ENCODE results near the gene DCAF15.

DCAF15 gene

DNA sequence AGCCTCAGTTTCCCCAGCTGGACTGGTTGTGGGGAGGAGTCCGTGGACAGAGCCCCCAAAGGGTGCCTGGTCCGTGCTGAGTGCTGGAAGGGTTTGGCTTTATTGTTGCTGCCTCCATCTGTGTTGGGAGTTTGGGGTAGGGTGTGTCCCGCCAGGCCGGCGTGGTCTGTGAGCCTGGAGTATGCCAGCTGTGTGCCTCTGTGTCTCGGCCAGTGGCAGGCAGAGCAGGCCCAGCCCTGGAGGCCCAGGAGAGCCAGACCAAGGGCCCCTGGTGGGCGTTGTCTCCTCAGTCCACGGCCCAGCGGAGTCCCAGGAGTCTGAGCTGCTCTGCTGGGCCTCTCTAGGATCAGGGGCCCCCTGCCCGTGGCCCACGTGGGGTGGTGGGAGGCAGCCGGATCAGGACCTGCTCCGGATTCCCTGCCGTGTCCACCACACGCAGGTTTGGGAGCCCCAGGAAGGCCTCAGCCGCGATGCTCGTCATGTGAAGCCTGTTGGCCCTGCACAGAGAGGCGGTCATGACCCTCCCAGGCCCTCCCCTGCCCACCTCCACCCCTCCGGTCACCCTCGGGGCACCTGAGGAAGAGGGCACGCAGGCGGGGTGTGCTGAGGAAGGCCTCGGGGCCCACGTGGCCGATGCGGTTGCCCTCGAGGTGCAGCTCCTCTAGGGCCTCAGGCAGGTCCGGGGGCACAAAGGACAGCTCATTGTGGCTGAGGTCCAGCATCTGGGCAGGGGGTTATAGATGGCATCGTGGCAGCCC, 20.7 kb upstream of the DCAF15 start:
- DNase-seq: no peak

DNA sequence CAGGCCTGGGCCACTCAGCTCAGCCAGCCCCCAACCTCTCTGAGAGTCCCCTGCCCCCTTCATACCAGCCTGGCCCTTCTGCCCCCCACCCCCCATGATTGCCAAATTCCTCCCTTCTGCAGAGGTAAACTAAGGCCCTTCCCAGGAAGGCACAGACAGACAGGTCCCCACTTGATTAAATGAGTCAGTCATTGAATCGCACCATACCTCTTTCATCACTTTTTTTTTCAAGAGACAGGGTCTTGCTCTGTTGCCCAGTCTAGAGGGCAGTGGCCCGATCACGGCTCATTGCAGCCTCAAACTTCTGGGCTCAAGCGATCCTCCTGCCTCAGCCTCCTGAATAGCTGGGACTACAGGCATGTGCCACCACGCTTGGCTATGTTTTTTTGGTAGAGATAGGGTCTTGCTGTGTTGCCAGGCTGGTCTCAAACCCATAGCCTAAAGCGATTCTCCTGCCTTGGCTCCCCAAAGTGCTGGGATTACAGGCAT, 20.1 kb upstream of the DCAF15 start:
- DNase-seq: no peak

GRCh38 chr19:13932911-13933393, 19.4 kb upstream of the DCAF15 start:
- no peak for DNase-seq

DNA sequence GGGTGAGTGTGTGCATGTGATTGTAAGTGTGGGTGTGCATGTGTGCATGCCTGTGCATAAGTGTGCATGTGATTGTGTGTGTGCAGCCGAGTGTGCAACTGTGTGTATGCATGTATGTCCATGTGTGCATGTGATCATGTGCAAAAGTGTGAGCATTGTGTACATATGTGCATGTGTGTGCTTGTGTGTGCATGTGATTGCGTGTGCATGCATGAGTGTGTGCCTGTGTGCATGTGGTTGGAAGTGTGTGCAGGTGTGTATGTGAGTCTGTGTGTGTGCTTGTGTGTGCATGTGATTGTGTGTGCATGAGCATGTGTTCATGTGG, 17.6 kb upstream of the DCAF15 start:
- no peak for DNase-seq

GRCh38 chr19:13935765-13936510, 16.4 kb upstream of the DCAF15 start:
- DNase-seq: no peak

DNA sequence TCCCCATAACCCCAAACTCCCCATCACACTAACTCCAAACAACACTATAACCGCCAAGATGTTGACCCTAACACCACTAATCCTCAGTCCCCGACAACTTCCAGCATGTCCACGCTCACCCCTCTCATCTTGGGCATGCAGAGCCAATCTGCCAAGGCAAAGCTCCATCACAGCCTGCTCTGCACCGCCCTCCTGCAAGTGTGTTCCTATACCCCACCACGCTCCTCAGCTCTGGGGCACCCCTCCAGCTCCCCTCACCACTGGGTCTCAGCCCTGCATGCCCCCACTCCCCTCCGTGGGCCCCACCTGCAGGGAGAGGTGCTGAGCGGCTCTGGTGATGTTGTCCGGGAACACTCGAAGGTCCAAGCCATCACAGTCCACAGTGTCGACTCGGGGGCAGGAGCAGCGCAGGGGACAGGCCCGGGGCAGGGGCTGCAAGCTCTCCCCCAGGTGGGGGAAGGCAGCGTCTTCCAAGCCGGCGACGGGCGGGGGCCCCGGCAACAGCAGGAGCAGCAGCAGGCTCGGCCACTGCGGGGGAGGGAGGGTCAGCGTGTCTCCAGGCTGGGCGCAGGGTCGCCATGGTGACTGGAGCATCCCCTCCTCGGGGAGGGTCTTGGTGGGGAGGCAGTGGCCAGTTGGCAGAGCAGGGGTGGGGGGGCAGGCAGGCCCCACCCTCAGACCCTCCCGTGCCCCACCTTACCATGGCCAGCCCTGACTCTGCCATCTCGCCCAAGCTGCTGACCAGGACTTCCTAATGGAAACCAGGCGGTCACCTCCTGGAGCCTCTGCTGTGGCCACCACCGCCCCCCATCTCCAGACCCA, 14.6 kb upstream of the DCAF15 start:
- no peak for DNase-seq

DNA sequence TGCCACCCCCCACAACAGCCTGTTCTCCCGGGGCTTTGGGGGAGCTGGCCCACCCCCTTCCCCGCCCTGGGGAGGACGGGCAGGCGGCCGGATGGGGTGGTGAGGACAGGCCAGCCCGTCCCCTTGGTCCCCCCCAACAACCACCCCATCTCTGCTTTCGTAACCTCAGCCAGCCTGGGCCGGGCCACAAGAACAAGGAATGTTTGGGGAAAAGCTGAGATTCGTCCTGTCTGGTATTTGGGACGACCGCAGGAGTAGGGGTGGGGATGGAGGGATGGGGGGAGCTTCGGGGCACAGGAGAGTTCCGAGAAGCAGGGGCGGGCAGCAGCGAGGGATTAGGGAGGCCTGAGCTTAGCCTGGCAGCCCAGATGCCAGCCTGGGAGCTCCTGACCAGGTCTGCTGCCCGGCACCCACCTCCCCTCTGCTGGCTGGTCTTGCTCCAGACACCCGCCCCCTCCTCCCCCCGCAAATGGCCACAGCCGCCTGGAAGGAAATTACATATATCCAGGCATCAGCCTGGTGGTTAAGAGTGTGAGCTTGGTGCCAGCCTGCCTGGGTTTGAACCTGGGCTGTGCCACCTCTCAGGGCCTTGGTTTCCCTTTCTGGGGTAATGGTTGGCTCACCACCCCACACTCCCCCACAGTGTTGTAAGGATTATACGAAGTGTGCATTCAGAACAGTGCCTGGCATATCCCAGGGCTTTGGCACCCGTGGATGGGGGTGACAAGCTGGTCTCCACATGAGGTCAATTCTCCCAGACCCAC, 13.8 kb upstream of the DCAF15 start, which contains the start of gene PODNL1:
PODNL1 (minus strand) TSS at position 117 of the 764 bp plus-strand sequence. CDS start 236 bp downstream, outside the sequence.
- no peak for DNase-seq

DNA sequence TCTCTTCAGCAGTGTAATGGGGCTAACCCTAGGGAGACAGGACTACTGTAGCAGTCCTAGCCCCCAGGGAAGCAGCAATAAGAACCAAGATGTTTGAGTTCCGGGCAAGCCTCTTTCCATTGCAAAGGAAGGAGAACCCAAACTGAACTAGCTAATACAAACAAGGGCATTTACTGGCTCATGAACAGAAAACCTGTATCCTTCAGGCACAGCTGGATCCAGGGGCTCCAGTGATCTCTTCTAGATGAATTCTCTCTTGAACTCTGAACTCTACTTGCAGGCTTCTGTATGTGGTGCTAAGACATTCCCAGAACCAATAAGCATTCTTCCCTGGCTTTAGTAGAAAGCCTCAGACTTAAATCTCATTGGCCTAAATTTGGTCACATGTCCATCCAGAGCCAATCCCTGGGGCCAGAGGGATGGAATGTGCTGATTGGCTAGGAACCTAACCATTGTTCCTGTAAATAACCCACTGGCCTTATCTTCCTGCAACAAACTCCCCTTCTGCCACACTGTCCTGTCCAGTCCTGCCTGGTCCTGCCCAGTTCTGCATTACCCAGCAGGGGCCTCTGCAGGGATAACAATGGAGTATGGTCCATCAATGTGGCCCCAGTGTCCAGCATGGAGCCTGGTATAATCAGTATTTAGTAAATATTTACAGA, 10.2 kb upstream of the DCAF15 start:
- no peak for DNase-seq

- no peak for DNase-seq
These were observed 5.9 kb upstream of the DCAF15 start for GRCh38 chr19:13946414-13946813.

- no peak for DNase-seq
These were observed 1.3 kb upstream of the DCAF15 start for GRCh38 chr19:13951043-13951442.

- no peak for DNase-seq
These were observed 533 bp upstream of the DCAF15 start for GRCh38 chr19:13951799-13952153.

DNA sequence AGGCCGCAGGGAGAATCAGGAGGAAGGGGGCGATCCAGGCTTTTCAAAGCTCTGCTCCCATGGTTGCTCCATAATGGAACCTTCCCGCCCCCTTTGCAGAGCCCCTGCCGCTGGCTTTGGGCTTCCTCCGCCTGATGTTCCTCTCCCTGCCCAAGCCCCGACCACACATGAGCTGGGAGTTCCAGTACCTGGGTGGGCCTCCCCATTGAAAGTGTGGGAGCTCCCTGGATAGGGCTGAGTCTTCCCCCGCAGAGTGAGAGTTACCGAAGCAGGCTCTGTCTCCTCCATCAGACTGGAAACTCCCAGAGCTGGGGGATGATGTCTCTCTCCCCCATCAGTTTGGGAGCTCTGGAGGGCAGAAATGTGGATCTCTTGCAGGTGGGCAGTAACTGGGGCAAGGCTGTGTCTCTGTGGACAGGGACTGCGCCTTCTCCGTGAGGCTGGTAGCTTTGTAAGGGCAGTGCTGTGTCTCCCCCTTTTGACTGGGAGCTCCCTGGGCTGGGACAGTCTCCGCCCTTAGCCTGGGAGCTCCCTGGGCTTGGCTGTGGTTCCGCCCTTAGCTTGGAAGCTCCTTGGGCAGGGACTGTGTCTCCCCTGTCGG, 722 bp downstream of the DCAF15 start:
- DNase-seq: no peak

DNA sequence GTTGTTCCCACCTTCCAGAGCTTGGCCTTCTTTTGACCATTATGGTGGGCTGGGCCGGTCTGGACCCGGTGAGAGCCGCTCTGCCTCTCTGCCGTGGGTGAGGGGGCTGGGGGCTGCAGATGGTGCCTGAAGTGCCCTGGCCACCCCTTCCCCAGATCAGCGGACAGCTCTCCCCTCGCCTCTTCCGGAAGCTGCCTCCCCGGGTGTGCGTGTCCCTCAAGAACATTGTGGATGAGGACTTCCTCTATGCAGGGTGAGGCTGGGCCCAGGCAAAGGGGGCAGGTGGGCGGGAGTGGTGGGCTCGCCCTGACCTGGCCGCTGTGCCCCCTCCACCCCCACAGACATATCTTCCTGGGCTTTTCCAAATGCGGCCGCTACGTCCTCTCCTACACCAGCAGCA, 1.9 kb downstream of the DCAF15 start:
- DNase-seq: no peak

DNA sequence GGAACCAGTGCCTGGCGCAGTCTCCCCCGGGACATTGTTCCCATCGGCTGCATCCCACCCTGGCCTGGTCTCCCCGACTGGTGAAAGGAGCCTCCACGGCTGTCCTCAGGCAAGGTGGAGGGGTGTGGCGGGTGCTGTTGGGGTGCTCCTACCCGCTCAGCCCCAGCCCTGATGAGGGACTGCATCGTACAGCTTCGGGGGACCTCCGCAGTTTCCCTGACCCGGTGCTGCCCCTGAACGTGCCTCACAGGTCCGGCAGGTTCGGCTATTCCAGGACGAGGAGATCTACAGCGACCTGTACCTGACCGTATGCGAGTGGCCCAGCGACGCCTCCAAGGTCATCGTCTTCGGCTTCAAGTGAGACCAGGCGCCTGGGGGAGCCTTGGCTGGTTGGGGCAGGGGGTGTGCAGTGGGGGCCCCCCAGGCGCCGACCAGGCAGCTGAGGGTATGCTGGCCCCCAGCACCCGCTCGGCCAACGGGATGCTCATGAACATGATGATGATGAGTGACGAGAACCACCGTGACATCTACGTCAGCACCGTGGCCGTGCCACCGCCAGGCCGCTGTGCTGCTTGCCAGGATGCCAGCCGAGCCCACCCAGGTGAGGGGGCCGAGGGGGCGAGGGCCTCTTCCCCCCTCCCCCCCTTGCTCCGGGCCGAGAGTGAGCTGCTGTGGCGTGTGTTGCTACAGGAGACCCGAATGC, 3.5 kb downstream of the DCAF15 start:
- DNase-seq: no peak

- DNase-seq: no peak
These were observed 4.0 kb downstream of the DCAF15 start for GRCh38 chr19:13956365-13956744.

- DNase-seq: no peak
These were observed 4.7 kb downstream of the DCAF15 start for GRCh38 chr19:13957051-13957450.

- DNase-seq: no peak
These were observed 5.7 kb downstream of the DCAF15 start for GRCh38 chr19:13958043-13958442.

GRCh38 chr19:13959141-13959961, 7.0 kb downstream of the DCAF15 start:
- no peak for DNase-seq

DNA sequence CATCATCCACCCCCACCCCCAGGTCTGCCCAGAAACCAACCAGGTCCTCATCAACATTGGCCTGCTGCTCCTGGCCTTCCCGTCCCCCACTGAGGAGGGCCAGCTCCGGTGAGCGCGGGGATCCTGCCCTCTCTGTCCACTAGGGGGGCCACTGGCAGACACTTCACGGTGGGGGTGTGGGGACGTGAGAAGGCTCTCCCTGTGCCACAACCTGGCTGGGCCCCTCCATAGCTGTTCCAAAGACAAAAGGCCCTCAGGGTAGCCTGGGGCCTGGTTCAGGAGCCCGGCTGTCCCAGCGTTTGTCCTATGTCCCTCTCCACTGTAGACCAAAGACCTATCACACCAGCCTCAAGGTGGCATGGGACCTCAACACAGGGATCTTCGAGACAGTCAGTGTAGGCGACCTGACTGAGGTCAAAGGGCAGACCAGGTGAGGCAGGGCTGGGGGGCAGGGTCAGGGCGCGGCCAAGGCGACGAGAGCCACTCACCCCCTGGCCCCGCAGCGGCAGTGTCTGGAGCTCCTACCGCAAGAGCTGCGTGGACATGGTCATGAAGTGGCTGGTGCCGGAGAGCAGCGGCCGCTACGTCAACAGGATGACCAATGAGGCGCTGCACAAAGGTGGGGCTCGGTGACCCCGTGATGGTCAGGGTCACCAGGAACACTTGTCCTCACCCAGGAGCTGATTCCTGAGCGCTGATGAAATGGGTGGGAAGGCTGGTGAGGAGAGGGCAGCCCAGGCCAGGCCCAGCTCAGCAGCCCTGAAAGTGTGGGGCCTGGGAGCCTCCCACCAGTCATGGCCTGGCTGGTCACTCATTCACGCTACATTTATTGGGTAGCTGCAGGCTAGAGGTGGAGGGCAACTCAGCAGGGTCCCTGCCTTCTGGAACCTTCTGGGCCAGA, 7.9 kb downstream of the DCAF15 start:
- DNase-seq: peak; percentile 35

Data from CD4-positive, alpha-beta T cell treated with Interleukin-12 subunit alpha and Interleukin-12 subunit beta, for 1 hour (primary cell).